Bronchial epithelial cell (primary cell): ENCODE results near the gene SHISA6. TPM values are rescaled to one million over a fixed set of nuclear protein-coding genes. Genes with fewer than 3 reads are reported as not detected.

Source experiments
- DNase-seq: peaks from one replicate; pipeline ENCODE4 v3.0.0-alpha.2; 2010; ENCODE audit warnings: low read depth
- FAIRE-seq: peaks from 2 replicates; lab custom pipeline; 2011; peaks lifted over from hg19 to GRCh38; lab: Jason Lieb, UNC
- H3K27me3 ChIP-seq: 2 replicates; pipeline ENCODE4 v1.5.1; 2011; ENCODE audit warnings: low read length; ENCODE audit not compliant: control insufficient read depth, insufficient read depth
- H3K36me3 ChIP-seq: 2 replicates; pipeline ENCODE4 v1.5.1; 2011; ENCODE audit warnings: low read length; ENCODE audit not compliant: control insufficient read depth, insufficient read depth
- H3K4me3 ChIP-seq: 2 replicates; pipeline ENCODE4 v1.5.1; 2011; ENCODE audit warnings: mild to moderate bottlenecking, low read depth, low read length, control low read depth
- CTCF ChIP-seq: IDR thresholded peaks from 2 replicates; pipeline ENCODE4 v1.5.1; 2011; ENCODE audit warnings: mild to moderate bottlenecking, moderate library complexity, low read length, control low read depth, inconsistent platforms; ENCODE audit not compliant: insufficient read depth, severe bottlenecking
- total RNA-seq: library from RNA; depleted of rRNA; stranded (reverse); fragments of >200 nt; gene quantifications from 2 replicates; pipeline ENCODE4 v1.2.1, GENCODE V29; 2014

Gene SHISA6
- total RNA-seq, 1 donor from 2014 or later, result not detected

- no peak for FAIRE-seq
- Histone ChIP-seq H3K4me3 (no peak overlapping the region), H3K27me3 (no peaks in the 10 kb centered on the region), H3K36me3 (no peaks in the 10 kb centered on the region)
- no peak for TF ChIP-seq CTCF
- DNase-seq, result no peak
Measured at GRCh38 chr17:11446316-11446715, 205.3 kb downstream of the SHISA6 start.

GRCh38 chr17:11454096-11454495 is 213.1 kb downstream of the SHISA6 start:
- H3K36me3 ChIP-seq, result no peaks in the 10 kb centered on the region
- no peak for TF ChIP-seq CTCF
- H3K27me3 ChIP-seq, result no peaks in the 10 kb centered on the region
- DNase-seq (no peak), FAIRE-seq (no peak)
- no peak overlapping the region for H3K4me3 ChIP-seq

GRCh38 chr17:11458279-11458678 is 217.3 kb downstream of the SHISA6 start:
- H3K4me3 ChIP-seq, result no peak overlapping the region
- H3K27me3 ChIP-seq, result no peaks in the 10 kb centered on the region
- H3K36me3 ChIP-seq, result no peaks in the 10 kb centered on the region
- DNase-seq (no peak), FAIRE-seq (no peak)
- no peak for TF ChIP-seq CTCF

GRCh38 chr17:11459861-11460331 is 218.9 kb downstream of the SHISA6 start:
- no peak for DNase-seq
- no peak for FAIRE-seq
- TF ChIP-seq CTCF, result no peak

GRCh38 chr17:11461993-11462548 is 221.1 kb downstream of the SHISA6 start:
- H3K36me3 ChIP-seq, result no peaks in the 10 kb centered on the region

More at GRCh38 chr17:11459861-11460331, 218.9 kb downstream of the SHISA6 start:
- Histone ChIP-seq H3K27me3 (no peaks in the 10 kb centered on the region), H3K36me3 (no peaks in the 10 kb centered on the region), H3K4me3 (no peak overlapping the region)

More at GRCh38 chr17:11461993-11462548, 221.1 kb downstream of the SHISA6 start:
- TF ChIP-seq CTCF, result no peak
- Histone ChIP-seq H3K4me3 (no peak overlapping the region), H3K27me3 (no peaks in the 10 kb centered on the region)
- FAIRE-seq, result peak; percentile 90
- DNase-seq, result no peak
